Measurements from ENCODE around the gene SLC35G3. TPM values are rescaled to one million over a fixed set of nuclear protein-coding genes. Genes with fewer than 3 reads are reported as not detected.

The SLC35G3 gene
- polyA plus RNA-seq, 3 donors, result not detected

GRCh38 chr17:35167046-35167445, 27.1 kb downstream of the SLC35G3 start:
- H3K9me3 Mint-ChIP-seq, result no peaks in the 10 kb centered on the region
- Histone ChIP-seq H4K20me1 (ENCODE audit: insufficient read depth, low read length) (no peaks in the 10 kb centered on the region), H3K4me3 (replicated peaks in 1 of 3; ENCODE audit: low read depth in 2 of 3, low read length in 3 of 3) (no peak overlapping the region), H3K27me3 (ENCODE audit: control insufficient read depth in 2 of 2, insufficient read depth in 2 of 2, low read length in 2 of 2) (no peaks in the 10 kb centered on the region), H3K9me3 (replicated peaks in 1 of 2; ENCODE audit: control insufficient read depth in 1 of 2, insufficient read depth in 1 of 2, low read length in 2 of 2) (no peaks in the 10 kb centered on the region), H3K4me2 (replicated peaks; ENCODE audit: extremely low read depth, low read length, poor library complexity, severe bottlenecking) (no peak overlapping the region), H3K36me3 (replicated peaks in 1 of 2; ENCODE audit: control insufficient read depth in 1 of 2, insufficient read depth in 2 of 2, low read length in 2 of 2) (no peaks in the 10 kb centered on the region), H3K79me2 (ENCODE audit: insufficient read depth, low read length) (no peaks in the 10 kb centered on the region), H2AFZ (ENCODE audit: insufficient read depth, low read depth, low read length, poor library complexity, severe bottlenecking) (no peak overlapping the region), H3K9ac (ENCODE audit: insufficient read depth, low read length, poor library complexity, severe bottlenecking) (no peak overlapping the region), H3K4me1 (ENCODE audit: control insufficient read depth in 1 of 2, insufficient read depth in 2 of 2, low read length in 2 of 2) (no peaks in the 10 kb centered on the region), H3K27ac (ENCODE audit: low read depth in 1 of 2, low read length in 2 of 2) (no peak overlapping the region)
- 80% methylated on average over 2 of the region's 3 CpGs for WGBS (ENCODE audit: insufficient coverage)
- H3K4me1 Mint-ChIP-seq, result peaks cover 4% of the 10 kb centered on the region
- no peak for DNase-seq
- H3K27ac Mint-ChIP-seq, result no peak overlapping the region
- TF ChIP-seq CTCF (IDR thresholded peaks at IDR 0.05), result no peak
- H3K27me3 Mint-ChIP-seq (ENCODE audit: low read depth in 3 of 3), result peaks cover 5 to 7% (median 6%) of the 10 kb centered on the region in 3 donors
- H3K36me3 Mint-ChIP-seq, result no peaks in the 10 kb centered on the region
- intact Hi-C loops (cut with micrococcal nuclease), result loop anchor here in 1 of 2 donors (2.0 to 10.0 kb wide), 2 partner anchors 362 to 578 kb away; no protein-coding TSS in a partner anchor
- H3K4me3 Mint-ChIP-seq, result no peak overlapping the region

GRCh38 chr17:35166526-35166925, 27.7 kb downstream of the SLC35G3 start:
- H3K36me3 ChIP-seq (replicated peaks in 1 of 2; ENCODE audit: control insufficient read depth in 1 of 2, insufficient read depth in 2 of 2, low read length in 2 of 2), result no peaks in the 10 kb centered on the region
- H3K9me3 ChIP-seq (replicated peaks in 1 of 2; ENCODE audit: control insufficient read depth in 1 of 2, insufficient read depth in 1 of 2, low read length in 2 of 2), result no peaks in the 10 kb centered on the region
- H3K4me3 ChIP-seq (replicated peaks in 1 of 3; ENCODE audit: low read depth in 2 of 3, low read length in 3 of 3), result no peak overlapping the region
- Mint-ChIP-seq H3K27me3 (ENCODE audit: low read depth in 3 of 3) (peaks cover 5 to 7% (median 6%) of the 10 kb centered on the region in 3 donors), H3K4me1 (peaks cover 4% of the 10 kb centered on the region), H3K36me3 (no peaks in the 10 kb centered on the region), H3K4me3 (peak overlapping the region in 1 of 2 donors; percentile 19), H3K9me3 (no peaks in the 10 kb centered on the region), H3K27ac (peak overlapping the region in 1 of 7 donors; percentile 46)
- no peak overlapping the region for H2AFZ ChIP-seq (ENCODE audit: insufficient read depth, low read depth, low read length, poor library complexity, severe bottlenecking)
- no peak overlapping the region for H3K9ac ChIP-seq (ENCODE audit: insufficient read depth, low read length, poor library complexity, severe bottlenecking)
- H3K27me3 ChIP-seq (ENCODE audit: control insufficient read depth in 2 of 2, insufficient read depth in 2 of 2, low read length in 2 of 2), result no peaks in the 10 kb centered on the region
- intact Hi-C loops (cut with micrococcal nuclease), result loop anchor here in 1 of 2 donors (2.0 to 10.0 kb wide), 2 partner anchors 362 to 578 kb away; no protein-coding TSS in a partner anchor
- H3K4me2 ChIP-seq (replicated peaks; ENCODE audit: extremely low read depth, low read length, poor library complexity, severe bottlenecking), result no peak overlapping the region
- no peak for DNase-seq
- WGBS (ENCODE audit: insufficient coverage), result 64% methylated on average over 5 of the region's 5 CpGs
- peaks cover 2 to 3% of the 10 kb centered on the region in 2 donors for H3K4me1 ChIP-seq (ENCODE audit: control insufficient read depth in 1 of 2, insufficient read depth in 2 of 2, low read length in 2 of 2)
- H4K20me1 ChIP-seq (ENCODE audit: insufficient read depth, low read length), result no peaks in the 10 kb centered on the region
- H3K27ac ChIP-seq (ENCODE audit: low read depth in 1 of 2, low read length in 2 of 2), result no peak overlapping the region
- no peak for TF ChIP-seq CTCF (IDR thresholded peaks at IDR 0.05)
- H3K79me2 ChIP-seq (ENCODE audit: insufficient read depth, low read length), result no peaks in the 10 kb centered on the region
